ENCODE data around the gene UNC119.

UNC119 gene

GRCh38 chr17:28505986-28506665 is 46.3 kb downstream of the UNC119 start, which contains the start of gene FOXN1:
TSS of gene FOXN1 (plus strand) at chr17:28506348. CDS start at chr17:28523970, 17,622 bp downstream.
- peak within 1 kb of the TSS; percentile 45 for H3K4me3 Mint-ChIP-seq
- H3K27ac Mint-ChIP-seq, result peak within 1 kb of the TSS; percentile 88
- DNase-seq, result no peak
- no peak for TF ChIP-seq CTCF (IDR thresholded peaks at IDR 0.05)
- H3K9me3 Mint-ChIP-seq, result no peaks in the 10 kb centered on the region
- H3K27me3 Mint-ChIP-seq (ENCODE audit: low read depth, poor library complexity), result peaks cover 36% of the 10 kb centered on the region
- peaks cover 79% of the 10 kb centered on the region for H3K4me1 Mint-ChIP-seq
- no peaks in the 10 kb centered on the region for H3K36me3 Mint-ChIP-seq (ENCODE audit: low read depth)

GRCh38 chr17:28503420-28503819 is 49.0 kb downstream of the UNC119 start:
- Mint-ChIP-seq H3K9me3 (no peaks in the 10 kb centered on the region), H3K4me3 (no peak overlapping the region), H3K27ac (no peak overlapping the region), H3K27me3 (ENCODE audit: low read depth, poor library complexity) (peaks cover 22% of the 10 kb centered on the region), H3K36me3 (ENCODE audit: low read depth) (no peaks in the 10 kb centered on the region), H3K4me1 (peaks cover 81% of the 10 kb centered on the region)
- no peak for DNase-seq
- no peak for TF ChIP-seq CTCF (IDR thresholded peaks at IDR 0.05)

GRCh38 chr17:28501421-28502284 is 50.8 kb downstream of the UNC119 start:
- H3K36me3 Mint-ChIP-seq (ENCODE audit: low read depth), result no peaks in the 10 kb centered on the region
- no peak for DNase-seq
- H3K27me3 Mint-ChIP-seq (ENCODE audit: low read depth, poor library complexity), result peaks cover 13% of the 10 kb centered on the region
- no peak for TF ChIP-seq CTCF (IDR thresholded peaks at IDR 0.05)
- H3K4me1 Mint-ChIP-seq, result peaks cover 80% of the 10 kb centered on the region
- no peak overlapping the region for H3K27ac Mint-ChIP-seq
- H3K9me3 Mint-ChIP-seq, result no peaks in the 10 kb centered on the region
- no peak overlapping the region for H3K4me3 Mint-ChIP-seq

- Mint-ChIP-seq H3K9me3 (no peaks in the 10 kb centered on the region), H3K27me3 (ENCODE audit: low read depth, poor library complexity) (peaks cover 16% of the 10 kb centered on the region), H3K36me3 (ENCODE audit: low read depth) (no peaks in the 10 kb centered on the region), H3K4me3 (peak overlapping the region; percentile 22), H3K4me1 (peaks cover 80% of the 10 kb centered on the region), H3K27ac (peak overlapping the region; percentile 60)
- peak; percentile 46 for DNase-seq
- no peak for TF ChIP-seq CTCF (IDR thresholded peaks at IDR 0.05)
These were observed 51.6 kb downstream of the UNC119 start for GRCh38 chr17:28500712-28501379.

GRCh38 chr17:28499684-28500357 is 52.6 kb downstream of the UNC119 start:
- no peak for DNase-seq
- Mint-ChIP-seq H3K36me3 (ENCODE audit: low read depth) (no peaks in the 10 kb centered on the region), H3K27me3 (ENCODE audit: low read depth, poor library complexity) (peaks cover 16% of the 10 kb centered on the region), H3K4me3 (no peak overlapping the region), H3K4me1 (peaks cover 81% of the 10 kb centered on the region), H3K9me3 (no peaks in the 10 kb centered on the region), H3K27ac (peak overlapping the region; percentile 60)
- no peak for TF ChIP-seq CTCF (IDR thresholded peaks at IDR 0.05)

Data from nephron progenitor cell (in vitro differentiated cells).